SU-DHL-6 (cell line): ENCODE measurements around the gene COL5A1.

Experiments
- H2AFZ ChIP-seq: fragments of 200-600 bp; sonication (generic); 2 replicates; pipeline ENCODE4 v1.6.1; 2014; ENCODE audit warnings: low read depth, mild to moderate bottlenecking, moderate library complexity, mixed read lengths, antibody characterized with exemption, low read length; ENCODE audit not compliant: severe bottlenecking
- H3F3A ChIP-seq: fragments of 200-600 bp; shearing (Covaris generic); 2 replicates; pipeline ENCODE4 v1.6.0; 2016; ENCODE audit warnings: antibody characterized with exemption, mild to moderate bottlenecking; ENCODE audit not compliant: insufficient read depth
- H3K27ac ChIP-seq: fragments of 200-600 bp; sonication (generic); 2 replicates; pipeline ENCODE4 v1.5.1; 2016; ENCODE audit warnings: low read depth, mild to moderate bottlenecking, low read length, moderate library complexity, mixed read lengths
- H3K27me3 ChIP-seq: fragments of 200-600 bp; sonication (generic), shearing (Covaris generic); 2 replicates; pipeline ENCODE4 v1.6.0; 2014; ENCODE audit warnings: mild to moderate bottlenecking, low read length
- H3K36me3 ChIP-seq: fragments of 200-600 bp; sonication (generic); 2 replicates; pipeline ENCODE4 v1.6.1; 2014; ENCODE audit warnings: mild to moderate bottlenecking, low read length, mixed read lengths
- H3K4me2 ChIP-seq: fragments of 300-600, 200-600 bp; shearing (Covaris generic), sonication (generic); 2 replicates; pipeline ENCODE4 v1.6.0; 2014; ENCODE audit warnings: low read length, low read depth, mild to moderate bottlenecking; ENCODE audit not compliant: poor library complexity, severe bottlenecking
- H3K4me3 ChIP-seq: fragments of 200-600 bp; sonication (generic); 2 replicates; pipeline ENCODE4 v1.5.1; 2014; ENCODE audit warnings: antibody characterized with exemption, low read length, mild to moderate bottlenecking, mixed read lengths; ENCODE audit not compliant: insufficient read depth, poor library complexity, severe bottlenecking
- H3K79me2 ChIP-seq: fragments of 200-600 bp; sonication (generic); 2 replicates; pipeline ENCODE4 v1.6.1; 2014; ENCODE audit warnings: mild to moderate bottlenecking, low read length, moderate library complexity; ENCODE audit not compliant: insufficient read depth
- H3K9ac ChIP-seq: fragments of 200-600 bp; sonication (generic); 2 replicates; pipeline ENCODE4 v1.7.0; 2014; ENCODE audit warnings: mild to moderate bottlenecking, low read length
- H3K9me2 ChIP-seq: fragments of 200-600 bp; sonication (generic); replicated peaks from 2 replicates; pipeline ENCODE4 v1.6.1; 2014; ENCODE audit warnings: low read length; ENCODE audit not compliant: insufficient read depth
- H3K9me3 ChIP-seq: fragments of 200-600 bp; sonication (generic); 2 replicates; pipeline ENCODE4 v1.6.1; 2014; ENCODE audit warnings: low read length, mixed read lengths; ENCODE audit not compliant: insufficient read depth
- H4K20me1 ChIP-seq: fragments of 200-600 bp; sonication (generic); 2 replicates; pipeline ENCODE4 v1.6.1; 2014; ENCODE audit warnings: low read depth, mild to moderate bottlenecking, antibody characterized with exemption, low read length, moderate library complexity, mixed read lengths
- EZH2phosphoT487 ChIP-seq: fragments of 200-600 bp; sonication (generic), shearing (Covaris generic); conservative IDR thresholded peaks from 2 replicates; pipeline ENCODE4 v1.6.1; 2018; ENCODE audit warnings: mild to moderate bottlenecking, antibody characterized with exemption, low read length, moderate library complexity, mixed read lengths
- TF ChIP-seq, protein P1 (sequence below): fragments of 200-600 bp; sonication (generic); IDR thresholded peaks from one replicate; pipeline ENCODE4 v1.5.1; 2017; ENCODE audit warnings: antibody characterized with exemption, mild to moderate bottlenecking, low read length, moderate library complexity; ENCODE audit not compliant: insufficient read depth, poor library complexity, severe bottlenecking

Gene COL5A1

GRCh38 chr9:134724202-134724911, 82.8 kb downstream of the COL5A1 start:
- no peak overlapping the region for H3K9ac ChIP-seq
- H3K4me2 ChIP-seq: no peak overlapping the region

DNA sequence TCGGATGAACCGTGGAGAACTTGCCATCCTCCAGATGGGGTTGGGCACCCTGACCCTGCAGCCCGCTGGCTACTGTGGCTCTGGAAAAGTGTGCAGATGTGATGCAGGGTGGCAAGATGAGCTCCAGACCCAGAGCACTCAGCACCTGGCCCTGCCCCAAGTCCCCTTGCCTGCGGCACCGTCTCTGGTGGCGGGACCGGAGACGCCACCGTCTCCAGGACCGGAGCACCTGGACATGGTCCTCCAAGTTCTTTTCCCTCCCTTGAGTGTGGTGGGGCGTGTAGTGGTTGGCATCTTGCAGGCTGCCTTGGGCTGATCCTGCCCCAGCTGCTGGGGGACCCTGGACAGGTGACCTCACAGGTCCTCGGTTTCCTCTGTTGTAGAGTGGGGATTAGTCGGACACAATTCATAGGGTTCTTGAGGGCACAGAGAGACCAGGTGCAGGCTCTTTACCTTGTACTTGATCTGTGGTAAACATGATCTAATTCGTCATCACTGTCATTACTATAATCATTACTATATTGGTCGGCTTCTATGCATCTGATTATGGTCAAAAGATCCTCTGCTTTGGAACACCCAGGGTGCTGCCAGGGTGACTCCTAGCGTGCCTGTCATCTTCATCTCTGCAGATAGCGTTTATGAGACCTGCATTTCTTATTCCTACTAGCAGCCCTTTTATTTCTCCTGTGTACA, 83.5 kb downstream of the COL5A1 start:
- no peak for TF ChIP-seq EZH2phosphoT487
- TF ChIP-seq, protein P1, sequence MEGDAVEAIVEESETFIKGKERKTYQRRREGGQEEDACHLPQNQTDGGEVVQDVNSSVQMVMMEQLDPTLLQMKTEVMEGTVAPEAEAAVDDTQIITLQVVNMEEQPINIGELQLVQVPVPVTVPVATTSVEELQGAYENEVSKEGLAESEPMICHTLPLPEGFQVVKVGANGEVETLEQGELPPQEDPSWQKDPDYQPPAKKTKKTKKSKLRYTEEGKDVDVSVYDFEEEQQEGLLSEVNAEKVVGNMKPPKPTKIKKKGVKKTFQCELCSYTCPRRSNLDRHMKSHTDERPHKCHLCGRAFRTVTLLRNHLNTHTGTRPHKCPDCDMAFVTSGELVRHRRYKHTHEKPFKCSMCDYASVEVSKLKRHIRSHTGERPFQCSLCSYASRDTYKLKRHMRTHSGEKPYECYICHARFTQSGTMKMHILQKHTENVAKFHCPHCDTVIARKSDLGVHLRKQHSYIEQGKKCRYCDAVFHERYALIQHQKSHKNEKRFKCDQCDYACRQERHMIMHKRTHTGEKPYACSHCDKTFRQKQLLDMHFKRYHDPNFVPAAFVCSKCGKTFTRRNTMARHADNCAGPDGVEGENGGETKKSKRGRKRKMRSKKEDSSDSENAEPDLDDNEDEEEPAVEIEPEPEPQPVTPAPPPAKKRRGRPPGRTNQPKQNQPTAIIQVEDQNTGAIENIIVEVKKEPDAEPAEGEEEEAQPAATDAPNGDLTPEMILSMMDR: no peak
- H3K79me2 ChIP-seq: no peaks in the 10 kb centered on the region
- no peak overlapping the region for H2AFZ ChIP-seq
- no peaks in the 10 kb centered on the region for H3K36me3 ChIP-seq
- no peaks in the 10 kb centered on the region for H3F3A ChIP-seq
- H3K4me3 ChIP-seq: no peak overlapping the region
- no peaks in the 10 kb centered on the region for H3K9me2 ChIP-seq
- H3K27ac ChIP-seq: no peak overlapping the region
- no peaks in the 10 kb centered on the region for H4K20me1 ChIP-seq
- H3K9me3 ChIP-seq: no peaks in the 10 kb centered on the region
- no peak overlapping the region for H3K9ac ChIP-seq
- H3K4me2 ChIP-seq: no peak overlapping the region
- H3K27me3 ChIP-seq: no peaks in the 10 kb centered on the region

More at GRCh38 chr9:134724202-134724911, 82.8 kb downstream of the COL5A1 start:
- H3K79me2 ChIP-seq: no peaks in the 10 kb centered on the region
- no peaks in the 10 kb centered on the region for H3F3A ChIP-seq
- H2AFZ ChIP-seq: no peak overlapping the region
- no peaks in the 10 kb centered on the region for H4K20me1 ChIP-seq
- no peaks in the 10 kb centered on the region for H3K27me3 ChIP-seq
- no peaks in the 10 kb centered on the region for H3K36me3 ChIP-seq
- no peak overlapping the region for H3K4me3 ChIP-seq
- H3K27ac ChIP-seq: no peak overlapping the region
- H3K9me2 ChIP-seq: no peaks in the 10 kb centered on the region
- no peak for TF ChIP-seq EZH2phosphoT487
- H3K9me3 ChIP-seq: no peaks in the 10 kb centered on the region

DNA sequence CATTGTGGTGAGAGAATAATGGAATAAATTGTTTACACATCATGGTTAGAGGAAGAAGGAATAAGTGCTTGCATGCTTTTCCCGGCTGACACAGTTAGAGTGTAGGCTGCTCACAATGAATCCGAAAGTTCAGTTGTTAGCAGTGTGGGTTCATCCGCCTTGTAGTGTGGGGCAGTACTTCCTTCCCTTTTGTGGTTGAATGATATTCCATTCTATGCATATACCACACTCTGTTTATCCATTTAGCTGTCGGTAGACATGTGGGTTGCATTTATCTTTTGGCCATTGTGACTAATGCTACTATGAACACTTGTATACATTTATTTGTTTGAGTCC, 84.0 kb downstream of the COL5A1 start:
- Histone ChIP-seq H3K27ac (no peak overlapping the region), H3K79me2 (no peaks in the 10 kb centered on the region), H2AFZ (no peak overlapping the region), H3K9me3 (no peaks in the 10 kb centered on the region), H3K4me3 (no peak overlapping the region), H4K20me1 (no peaks in the 10 kb centered on the region), H3K36me3 (no peaks in the 10 kb centered on the region), H3K27me3 (no peaks in the 10 kb centered on the region), H3K9ac (no peak overlapping the region), H3K9me2 (no peaks in the 10 kb centered on the region), H3F3A (no peaks in the 10 kb centered on the region), H3K4me2 (no peak overlapping the region)
- no peak for TF ChIP-seq EZH2phosphoT487
- TF ChIP-seq, protein P1: no peak

DNA sequence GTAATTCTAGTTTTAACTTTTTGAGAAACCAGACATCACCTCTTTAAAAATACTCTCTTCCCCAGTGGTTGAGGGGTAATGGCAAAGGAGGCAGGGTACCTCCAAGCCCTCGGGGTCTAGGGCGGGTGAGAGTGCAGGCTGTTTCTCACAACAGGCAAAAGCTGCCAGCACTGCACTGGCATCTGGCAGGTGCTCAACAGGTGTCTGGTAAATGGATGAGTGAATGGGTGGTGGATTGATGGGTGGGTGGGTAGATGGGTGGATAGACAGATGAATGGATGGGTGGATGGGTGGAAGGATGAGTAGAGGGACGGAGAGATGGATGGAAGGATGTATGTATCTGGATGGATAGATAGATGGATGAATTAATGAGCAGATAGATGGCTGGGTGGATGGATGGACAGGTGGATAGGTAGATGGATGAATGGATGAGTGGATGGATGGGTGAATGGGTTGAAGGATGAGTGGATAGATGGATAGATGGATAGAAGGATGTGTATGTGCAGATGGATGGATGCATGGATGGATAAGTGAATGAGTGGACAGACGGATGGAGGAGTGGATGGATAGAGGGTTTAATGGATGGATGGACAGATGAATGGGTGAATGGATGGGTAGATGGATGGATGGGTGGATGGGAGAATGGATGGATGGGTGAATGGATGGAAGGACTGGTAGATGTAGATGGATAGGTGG, 84.6 kb downstream of the COL5A1 start:
- no peak overlapping the region for H3K27ac ChIP-seq
- no peaks in the 10 kb centered on the region for H3K79me2 ChIP-seq
- no peaks in the 10 kb centered on the region for H3K36me3 ChIP-seq
- H3K9me2 ChIP-seq: no peaks in the 10 kb centered on the region
- H2AFZ ChIP-seq: no peak overlapping the region
- no peaks in the 10 kb centered on the region for H3K9me3 ChIP-seq
- H4K20me1 ChIP-seq: no peaks in the 10 kb centered on the region
- H3K9ac ChIP-seq: no peak overlapping the region
- no peaks in the 10 kb centered on the region for H3K27me3 ChIP-seq
- no peak overlapping the region for H3K4me3 ChIP-seq
- no peak for TF ChIP-seq EZH2phosphoT487
- TF ChIP-seq, protein P1: no peak
- no peak overlapping the region for H3K4me2 ChIP-seq
- H3F3A ChIP-seq: no peaks in the 10 kb centered on the region
